Colonic mucosa (tissue), 4 donors: Measurements from ENCODE around the gene ARFGAP3. TPM values are rescaled to one million over a fixed set of nuclear protein-coding genes. Genes with fewer than 3 reads are reported as not detected.

ENCODE experiments used
- DNase-seq: peaks from one replicate; pipeline ENCODE4 v3.0.0-alpha.2; 2020
- H3K27ac ChIP-seq: fragments of 200-600 bp; one replicate; pipeline ENCODE4 v1.8.0; 2021
- H3K27me3 ChIP-seq: fragments of 200-600 bp; one replicate; pipeline ENCODE4 v1.8.0; 2021
- H3K36me3 ChIP-seq: fragments of 200-600 bp; one replicate; pipeline ENCODE4 v1.8.0; 2021
- H3K4me1 ChIP-seq: fragments of 200-600 bp; one replicate; pipeline ENCODE4 v1.8.0; 2021; ENCODE audit warnings: mild to moderate bottlenecking
- H3K4me3 ChIP-seq: fragments of 200-600 bp; one replicate; pipeline ENCODE4 v1.8.0; 2021
- H3K9ac ChIP-seq, 2 donors: one replicate each; pipeline ENCODE4 v1.7.0; 2013; ENCODE audit warnings: control low read depth in 2 of 2, low read depth in 2 of 2, low read length in 2 of 2
- H3K9me3 ChIP-seq: fragments of 200-600 bp; one replicate; pipeline ENCODE4 v1.8.0; 2021
- CTCF ChIP-seq: fragments of 200-600 bp; IDR thresholded peaks from one replicate; pipeline ENCODE4 v1.8.0; 2022; ENCODE audit warnings: antibody characterized with exemption, mild to moderate bottlenecking
- intact Hi-C: fragments of 100-400 bp; cut with DNase I; formaldehyde crosslinking; loops from one replicate; pipeline ENCODE4 v1.14.1; 2022
- total RNA-seq, 2 donors: library from RNA; stranded (reverse); fragmentation: NEBNext Ultra II Directional in 1 of 2; extraction: Animal tissue kit (Norgen Biotek cat#: 25700) in 1 of 2; gene quantifications; one replicate each; pipeline ENCODE4 v1.2.1, GENCODE V29; 2021
- donor health status: healthy.
- donor health status: DM: no; HTN: no; CAD: no.
- donor health status: DM: no; HTN: no; CAD: no.

Gene ARFGAP3
- total RNA-seq, 2 donors from 2014 or later, result 29.4 to 47.7 TPM

- Histone ChIP-seq H3K9me3 (no peaks in the 10 kb centered on the region), H3K27me3 (no peaks in the 10 kb centered on the region), H3K36me3 (no peaks in the 10 kb centered on the region), H3K9ac (no peak overlapping the region), H3K4me3 (no peak overlapping the region), H3K4me1 (peaks cover 8% of the 10 kb centered on the region), H3K27ac (peak overlapping the region; percentile 4)
- no peak for DNase-seq
- no peak for TF ChIP-seq CTCF
- intact Hi-C loops, result no loop called here
Observed at GRCh38 chr22:42892571-42893316, 35.7 kb upstream of the ARFGAP3 start.

DNA sequence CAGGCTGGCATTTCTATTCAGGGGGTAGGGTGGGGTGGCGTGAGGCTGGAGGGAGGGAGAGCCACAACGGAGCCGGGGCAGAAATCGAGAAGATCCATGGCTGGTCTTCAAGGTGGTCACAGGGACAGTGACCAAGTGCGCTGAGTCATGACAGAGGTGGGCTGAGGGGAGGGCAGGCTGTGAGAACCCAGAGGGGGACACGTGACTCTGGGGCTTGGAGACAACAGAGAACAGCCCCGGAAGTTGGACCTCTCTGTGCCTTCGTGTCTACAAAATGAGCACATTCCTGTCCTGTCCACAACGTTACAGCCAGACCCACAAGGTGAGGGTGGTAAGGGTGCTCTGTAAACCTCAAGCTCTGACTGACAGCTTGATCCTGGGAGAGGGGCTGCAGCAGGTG, 35.1 kb upstream of the ARFGAP3 start:
- H3K27ac ChIP-seq, result peak overlapping the region; percentile 4
- no peaks in the 10 kb centered on the region for H3K36me3 ChIP-seq
- no peak overlapping the region for H3K4me3 ChIP-seq
- H3K27me3 ChIP-seq, result no peaks in the 10 kb centered on the region
- no peaks in the 10 kb centered on the region for H3K9me3 ChIP-seq
- H3K4me1 ChIP-seq, result peaks cover 8% of the 10 kb centered on the region
- no peak for DNase-seq
- intact Hi-C loops, result no loop called here
- H3K9ac ChIP-seq, result no peak overlapping the region
- no peak for TF ChIP-seq CTCF

GRCh38 chr22:42891696-42892095, 34.6 kb upstream of the ARFGAP3 start:
- no peaks in the 10 kb centered on the region for H3K36me3 ChIP-seq
- DNase-seq, result no peak
- no peak overlapping the region for H3K4me3 ChIP-seq
- H3K9me3 ChIP-seq, result no peaks in the 10 kb centered on the region
- intact Hi-C loops, result no loop called here
- peaks cover 8% of the 10 kb centered on the region for H3K4me1 ChIP-seq
- TF ChIP-seq CTCF, result no peak
- no peak overlapping the region for H3K27ac ChIP-seq
- H3K27me3 ChIP-seq, result no peaks in the 10 kb centered on the region
- H3K9ac ChIP-seq, result no peak overlapping the region

DNA sequence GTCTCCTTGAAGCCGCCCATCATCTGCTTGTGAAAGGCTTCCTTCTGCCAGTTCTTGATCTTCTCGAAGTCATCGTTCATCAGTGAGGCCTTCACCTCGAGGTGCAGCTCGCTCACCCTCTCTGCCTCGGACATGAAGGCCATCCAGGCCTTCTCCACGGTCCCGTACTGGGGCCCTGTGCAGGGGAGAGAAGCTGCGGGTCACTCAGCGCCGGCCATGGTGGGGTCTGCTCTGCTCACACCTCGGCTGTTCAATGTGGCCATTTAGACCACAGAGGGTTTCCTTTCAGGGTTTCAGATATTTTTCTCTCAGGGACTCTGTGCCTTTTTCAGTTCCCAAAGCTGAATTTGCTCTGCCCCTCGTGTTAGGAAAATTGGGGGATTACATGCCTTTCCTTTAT, 33.9 kb upstream of the ARFGAP3 start:
- no peak overlapping the region for H3K9ac ChIP-seq
- no peak for DNase-seq
- peaks cover 8% of the 10 kb centered on the region for H3K4me1 ChIP-seq
- intact Hi-C loops, result no loop called here
- no peak overlapping the region for H3K4me3 ChIP-seq
- no peak overlapping the region for H3K27ac ChIP-seq
- no peaks in the 10 kb centered on the region for H3K36me3 ChIP-seq
- H3K27me3 ChIP-seq, result no peaks in the 10 kb centered on the region
- H3K9me3 ChIP-seq, result no peaks in the 10 kb centered on the region
- TF ChIP-seq CTCF, result no peak

GRCh38 chr22:42889304-42889703, 32.2 kb upstream of the ARFGAP3 start:
- peaks cover 8% of the 10 kb centered on the region for H3K4me1 ChIP-seq
- H3K27ac ChIP-seq, result peak overlapping the region; percentile 24
- H3K4me3 ChIP-seq, result no peak overlapping the region
- TF ChIP-seq CTCF, result no peak
- no peaks in the 10 kb centered on the region for H3K36me3 ChIP-seq
- H3K9ac ChIP-seq, result no peak overlapping the region
- intact Hi-C loops, result no loop called here
- no peaks in the 10 kb centered on the region for H3K9me3 ChIP-seq
- no peak for DNase-seq
- no peaks in the 10 kb centered on the region for H3K27me3 ChIP-seq
